HK-2 (cell line): ENCODE data around the gene BLNK.
"Not testable (repeated sequence)": the region's sequence is repeated elsewhere in the genome, so short reads cannot be mapped to it uniquely, and the experiment has no call there.

Source experiments
- DNase-seq: peaks from one replicate; pipeline ENCODE4 v3.0.0-alpha.2; 2018; ENCODE audit not compliant: unreplicated experiment

The BLNK gene

DNA sequence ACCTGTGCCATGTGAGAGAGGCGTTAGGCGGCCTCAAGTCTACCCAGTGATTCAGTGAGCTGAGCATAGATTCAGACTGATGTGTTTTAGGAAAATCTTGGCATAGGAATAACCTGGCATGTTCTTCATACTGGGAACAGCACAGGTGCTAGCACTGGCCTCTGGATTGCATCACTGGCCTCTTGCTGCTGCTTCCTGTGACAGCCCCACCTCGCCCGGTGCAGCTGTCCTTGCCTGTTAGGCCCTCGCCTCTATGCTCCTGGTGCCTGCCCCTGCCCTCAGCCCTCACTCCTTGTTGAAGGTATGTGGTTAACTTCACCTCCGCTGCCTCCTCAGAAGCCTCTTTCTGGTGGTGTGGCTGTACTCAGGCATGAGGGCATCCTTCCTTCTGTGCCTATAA, 46.2 kb downstream of the BLNK start:
- no peak for DNase-seq

DNA sequence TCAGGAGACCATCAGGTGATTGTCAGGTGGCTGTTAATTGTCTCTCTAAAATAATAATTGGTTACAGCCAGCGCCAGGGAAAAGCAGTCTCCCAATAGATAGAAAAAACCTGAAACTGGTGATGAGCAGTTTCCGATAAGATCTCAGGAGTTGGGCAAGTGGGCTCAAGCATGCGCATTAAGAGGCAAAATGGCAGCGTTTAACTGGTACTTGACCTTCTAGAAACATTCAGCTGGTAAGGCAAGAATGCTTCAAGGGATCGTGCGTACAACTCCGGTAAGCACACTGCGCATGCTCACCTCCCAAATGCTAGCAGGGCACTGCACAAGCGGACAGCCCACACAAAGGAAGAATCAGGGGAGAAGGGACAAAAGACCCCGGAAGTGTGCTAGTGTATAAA, 48.5 kb downstream of the BLNK start:
- DNase-seq, result no peak

DNA sequence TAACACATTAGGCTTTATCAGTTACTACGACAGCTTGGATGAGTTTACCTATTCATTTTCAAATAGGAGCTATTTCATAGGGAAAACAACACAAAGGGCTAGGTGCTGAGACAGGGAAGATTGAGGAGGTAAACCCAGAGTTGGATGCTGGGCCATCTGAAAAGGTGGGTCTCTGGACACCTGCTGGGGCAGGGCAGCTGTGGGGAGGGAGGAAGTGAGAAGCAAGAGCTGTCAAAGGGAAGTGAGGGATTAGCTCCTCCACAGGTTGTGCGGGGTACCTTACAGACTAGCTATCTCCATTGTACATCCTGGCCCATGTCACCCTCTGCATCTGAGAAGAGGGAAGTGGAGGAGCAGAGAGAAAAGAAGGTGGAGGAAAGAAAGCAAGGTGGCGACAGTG, 48.9 kb downstream of the BLNK start:
- DNase-seq, result no peak

DNA sequence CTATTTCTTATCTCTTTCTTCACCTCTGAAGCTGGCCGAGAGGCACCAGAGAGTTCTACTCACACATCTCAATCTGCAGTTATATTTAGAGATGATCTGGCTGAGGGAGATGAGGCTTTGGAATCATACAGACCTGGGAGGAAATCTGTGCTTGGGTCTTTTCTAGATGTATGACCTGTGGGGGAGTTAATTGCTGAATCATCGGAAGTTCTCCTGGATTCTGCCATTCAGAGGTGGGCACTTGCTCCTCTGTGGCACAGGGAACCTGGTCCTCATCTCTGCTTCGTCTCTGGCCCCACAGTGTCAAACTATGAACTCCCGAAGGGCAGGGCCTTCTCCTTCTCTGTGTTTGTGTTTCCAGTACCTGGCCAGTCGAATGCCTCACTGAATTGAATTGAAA, 52.5 kb downstream of the BLNK start:
- DNase-seq, result no peak

DNA sequence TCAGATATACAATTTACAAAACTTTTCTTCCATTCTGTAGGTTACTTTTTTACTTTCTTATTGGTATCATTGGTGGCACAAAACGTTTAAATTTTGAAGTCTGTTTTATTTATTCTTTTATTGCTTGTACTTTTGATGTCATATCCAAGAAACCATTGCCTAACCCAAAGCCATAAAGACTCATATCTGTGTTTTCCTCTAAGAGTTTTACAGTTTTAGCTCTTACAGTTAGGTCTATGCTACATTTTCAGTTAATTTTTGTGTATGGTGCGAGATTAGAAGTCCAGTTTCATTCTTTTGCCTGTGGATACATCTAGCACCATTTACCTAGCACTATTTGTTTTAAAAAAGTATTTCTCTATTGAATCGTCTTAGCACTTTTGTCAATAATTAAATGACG, 53.7 kb downstream of the BLNK start:
- no peak for DNase-seq

DNA sequence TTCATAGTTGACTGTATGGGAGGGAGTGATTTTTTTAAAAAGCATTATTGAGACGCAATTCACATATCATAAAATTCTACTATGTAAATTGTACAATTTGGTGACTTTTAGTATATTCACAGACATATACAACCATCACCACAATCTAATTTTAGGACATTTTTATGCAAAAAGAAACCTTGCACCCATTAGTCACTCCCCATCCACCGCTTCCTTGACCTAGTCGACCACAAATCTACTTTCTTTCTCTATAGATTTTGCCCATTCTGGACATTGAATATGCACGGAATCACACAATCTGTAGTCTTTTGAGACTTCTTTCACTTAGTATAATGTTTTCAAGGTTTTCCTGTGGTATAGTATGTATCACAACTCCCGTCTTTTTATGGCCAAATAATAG, 54.6 kb downstream of the BLNK start:
- no peak for DNase-seq

DNA sequence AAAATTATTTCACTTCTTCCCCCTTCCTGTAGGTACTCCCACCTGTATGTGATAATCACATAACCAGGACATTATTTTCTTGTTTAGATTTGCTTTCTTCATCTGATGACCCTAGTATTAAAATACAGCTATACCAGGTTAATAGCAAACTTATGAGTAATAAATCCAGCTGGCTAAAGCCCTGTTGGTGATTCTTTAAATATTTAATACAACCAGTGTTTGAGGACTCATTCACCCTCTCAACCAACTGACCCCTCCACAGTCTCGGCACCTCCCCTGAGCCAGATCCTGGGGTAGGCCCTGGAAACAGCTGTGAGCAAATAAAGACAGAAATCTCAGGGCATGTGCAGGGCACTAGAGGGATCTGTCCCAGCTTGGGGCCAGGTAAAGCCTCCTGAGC, 58.5 kb downstream of the BLNK start:
- DNase-seq, result no peak

DNA sequence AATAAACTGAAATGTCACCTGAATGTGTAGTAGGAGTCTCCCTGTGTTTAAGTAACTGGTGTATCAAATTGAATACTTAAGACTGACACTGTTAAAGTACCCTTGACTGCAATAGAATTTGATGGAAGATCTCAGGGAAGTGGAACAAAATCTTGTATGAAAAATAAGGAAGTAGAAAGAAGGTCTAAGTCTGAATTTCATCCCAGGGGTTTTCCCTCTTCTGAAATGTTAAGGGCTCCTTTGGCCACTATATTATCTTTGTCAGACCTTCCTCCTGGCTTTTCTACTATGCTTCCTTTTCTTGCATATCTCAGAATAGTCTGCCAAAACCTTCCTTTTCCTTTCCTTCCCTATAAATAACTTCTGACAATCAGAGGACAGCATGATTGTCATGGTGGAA, 59.6 kb downstream of the BLNK start:
- DNase-seq, result no peak

DNA sequence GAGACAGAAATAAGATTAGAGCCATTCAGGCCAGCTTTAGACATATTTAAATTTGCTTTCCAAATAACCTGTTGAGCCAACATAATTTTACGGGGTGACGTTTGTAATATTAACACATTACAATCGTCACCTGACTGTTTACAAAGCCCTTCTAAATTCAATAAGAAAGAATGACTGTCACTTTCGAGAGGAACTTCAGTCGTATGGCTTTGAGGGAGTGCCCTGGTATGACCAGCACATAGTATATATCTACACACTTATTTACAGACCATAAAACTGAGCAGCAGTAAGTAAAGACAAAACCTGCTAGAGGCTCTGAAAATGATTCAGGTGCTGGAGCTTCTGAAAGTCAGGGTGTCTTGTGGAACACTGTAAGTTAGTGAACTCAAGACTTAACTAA, 62.4 kb downstream of the BLNK start:
- no peak for DNase-seq

DNA sequence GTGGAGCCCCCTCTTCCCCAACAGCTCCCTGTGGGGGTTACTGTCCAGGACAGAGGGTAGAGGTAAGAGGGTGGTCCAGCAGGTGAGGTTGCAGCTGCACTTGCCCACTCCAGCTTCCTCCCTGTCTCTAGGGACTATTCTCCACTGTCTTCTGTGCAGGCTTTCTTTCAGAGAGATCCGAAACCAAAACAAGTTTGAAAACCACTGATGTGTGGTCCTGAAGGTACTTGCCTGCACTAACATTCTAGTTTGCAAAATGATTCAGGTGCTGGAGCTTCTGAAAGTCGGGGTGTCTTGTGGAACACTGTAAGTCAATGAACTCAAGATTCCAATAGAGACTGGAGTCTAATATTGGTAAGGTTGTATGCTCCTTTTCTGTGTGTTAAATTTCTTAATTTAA, 63.1 kb downstream of the BLNK start:
- DNase-seq, result no peak

DNA sequence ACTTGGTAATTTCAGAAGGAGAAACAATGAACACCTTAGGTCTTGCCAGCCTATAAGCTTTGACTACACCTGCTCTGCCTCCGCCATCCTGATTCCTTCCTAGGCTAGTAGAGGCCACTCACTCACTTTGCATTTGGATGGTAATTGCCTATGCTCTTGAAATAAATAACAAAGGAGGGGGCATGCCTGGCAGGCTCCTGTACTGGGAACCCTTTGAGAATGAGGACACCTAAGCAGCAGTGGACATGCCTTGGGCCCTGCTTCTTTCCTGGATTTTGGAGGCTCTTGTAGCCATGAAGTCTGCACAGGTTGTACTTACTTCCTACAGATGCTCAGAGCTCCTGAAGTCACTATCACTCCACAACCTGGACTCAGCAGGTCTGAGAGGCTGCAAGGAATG, 65.8 kb downstream of the BLNK start:
- no peak for DNase-seq

DNA sequence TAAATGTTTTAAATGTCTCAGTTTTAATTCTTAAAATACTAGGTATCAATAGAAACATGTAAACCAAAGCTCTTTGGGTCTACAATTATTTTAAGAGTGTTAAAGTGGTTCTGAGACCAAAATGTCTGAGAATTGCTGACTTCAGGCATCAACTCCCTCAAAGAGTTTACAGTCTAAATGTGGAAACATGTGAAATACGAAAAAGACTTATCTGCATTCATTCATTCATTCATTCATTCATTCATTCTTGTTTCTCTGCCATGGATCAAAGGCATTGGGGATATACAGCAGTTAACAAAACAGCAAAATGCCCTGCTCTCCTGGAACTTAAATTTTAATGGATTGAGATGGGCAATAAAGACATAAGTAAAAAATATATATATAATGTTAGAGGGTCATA, 69.8 kb downstream of the BLNK start:
- DNase-seq, result no peak

DNA sequence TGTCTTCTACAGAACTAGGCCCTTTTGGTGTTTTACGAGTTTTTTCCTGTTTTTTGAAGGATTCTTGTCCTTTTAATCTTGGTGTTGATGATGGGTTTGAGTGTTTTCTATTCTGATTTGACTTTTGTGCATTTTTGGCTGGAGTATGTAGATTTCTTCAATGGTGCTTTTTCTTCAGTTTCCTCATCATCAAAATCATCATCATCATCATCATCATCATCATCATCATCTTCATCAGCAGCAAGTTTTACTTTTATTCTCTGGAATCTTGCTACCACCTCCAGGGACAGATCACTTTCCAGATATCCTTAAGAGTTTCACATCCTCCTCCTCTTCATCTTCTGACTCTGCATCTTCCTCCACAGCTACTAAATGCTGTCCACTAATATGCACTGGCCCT, 81.9 kb downstream of the BLNK start:
- DNase-seq, result not testable (repeated sequence)

DNA sequence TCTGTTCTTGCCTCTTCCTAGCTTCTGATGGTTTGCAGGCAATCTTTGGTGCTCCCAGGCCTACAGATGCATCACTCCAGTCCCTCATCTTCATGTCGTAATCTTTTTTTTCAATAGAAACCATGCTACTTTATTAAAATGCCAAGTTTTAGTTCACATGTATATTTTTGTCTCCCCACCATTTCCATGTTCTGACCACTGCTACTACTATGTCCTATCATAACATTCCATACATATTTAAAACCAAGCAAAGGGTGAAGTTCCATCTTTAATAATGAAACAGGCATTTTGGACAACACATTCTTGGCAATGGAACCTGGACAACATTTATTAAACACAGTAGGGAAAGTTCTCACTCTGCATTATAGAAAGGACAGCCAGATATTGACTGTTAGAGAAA, 82.5 kb downstream of the BLNK start:
- DNase-seq, result no peak

DNA sequence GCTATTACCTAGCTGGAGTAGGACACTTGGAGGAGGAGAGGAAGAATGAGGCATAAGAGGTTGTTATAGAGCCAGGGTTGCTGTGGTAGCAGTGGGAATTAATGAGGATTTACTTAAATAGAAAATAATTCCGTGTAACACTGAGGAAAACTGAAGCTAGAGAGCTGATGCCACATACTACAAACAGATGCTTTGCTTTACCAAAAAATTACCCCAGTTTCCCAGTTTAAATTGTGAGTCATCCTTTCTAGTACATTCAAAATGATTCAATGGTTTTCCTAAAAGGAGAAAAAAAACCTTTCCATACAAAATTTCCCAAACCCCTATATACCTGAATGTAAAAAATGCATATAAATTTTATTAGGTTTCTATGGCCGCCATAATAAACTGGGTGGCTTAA, 82.9 kb downstream of the BLNK start:
- DNase-seq, result no peak

DNA sequence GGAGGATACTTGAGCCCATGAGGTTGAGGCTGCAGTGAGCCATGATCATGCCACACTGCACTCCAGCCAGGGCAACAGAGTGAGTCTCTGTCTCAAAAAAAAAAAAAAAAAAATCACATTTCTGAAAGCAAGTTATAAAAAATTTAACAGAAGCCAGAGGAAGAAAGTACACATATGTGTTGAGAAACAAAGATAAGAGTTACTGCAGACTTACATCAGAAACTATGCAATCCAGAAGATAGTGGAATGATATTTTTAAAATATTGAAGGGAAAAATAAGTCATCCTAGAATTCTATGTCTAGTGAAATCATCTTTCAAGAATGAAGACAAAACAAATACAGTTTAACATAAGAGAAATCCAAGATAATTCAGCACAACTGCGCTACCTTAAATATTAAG, 94.4 kb downstream of the BLNK start:
- no peak for DNase-seq

DNA sequence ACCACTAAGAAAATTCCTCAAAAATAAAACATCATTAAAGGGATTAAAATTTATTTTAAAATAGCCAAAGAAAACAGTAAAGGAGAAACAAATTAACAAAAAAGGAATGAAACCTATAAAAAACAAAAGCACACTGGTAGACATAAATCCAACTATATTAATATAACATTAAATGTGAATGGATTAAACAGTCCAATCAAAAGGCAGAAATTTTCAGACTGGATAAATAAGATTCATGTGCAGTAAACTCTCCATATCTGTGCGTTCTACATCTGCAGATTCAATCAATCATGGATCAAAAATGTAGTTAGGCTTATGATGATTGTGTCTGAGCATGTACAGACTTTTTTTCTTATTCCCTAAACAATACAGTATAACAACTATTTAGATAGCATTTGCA, 98.7 kb downstream of the BLNK start:
- no peak for DNase-seq

DNA sequence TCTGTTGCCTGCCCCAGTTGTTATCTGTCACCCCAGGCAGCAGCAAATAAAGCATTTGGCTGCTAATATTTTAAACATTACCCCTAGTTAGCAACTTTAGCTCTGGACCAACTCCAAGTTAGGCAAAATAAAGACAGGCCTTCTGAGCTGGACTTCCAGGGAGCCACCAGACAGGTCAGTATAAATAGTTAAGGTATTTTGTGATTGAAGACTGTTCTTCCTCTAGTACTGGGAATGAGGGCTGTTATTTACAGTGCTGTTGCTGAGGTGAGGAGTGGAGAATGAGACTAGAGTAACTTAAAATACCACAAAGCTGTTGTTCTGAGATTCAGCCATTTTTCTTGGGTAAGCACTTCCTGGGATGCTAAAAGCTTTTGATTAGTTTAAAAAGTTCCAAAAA, 101.1 kb downstream of the BLNK start:
- DNase-seq, result no peak

DNA sequence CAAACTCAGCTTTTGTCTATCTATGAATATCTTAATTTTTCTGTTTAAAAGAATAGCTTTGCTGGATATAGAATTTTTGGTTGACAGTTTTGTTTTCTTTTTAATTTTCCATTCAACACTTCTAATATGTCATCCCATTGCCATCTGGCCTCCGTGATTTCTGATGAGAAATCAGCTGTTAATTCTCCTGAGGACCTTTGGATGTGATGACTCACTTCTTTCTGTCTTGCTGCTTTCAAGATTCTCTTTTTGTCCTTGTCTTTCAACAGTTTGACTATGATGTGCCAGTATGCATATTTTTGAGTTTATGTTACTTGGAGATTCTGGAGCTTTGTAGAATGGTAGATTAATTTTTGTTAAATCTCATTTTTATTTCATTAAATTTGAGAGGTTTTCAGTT, 102.8 kb downstream of the BLNK start:
- no peak for DNase-seq

DNA sequence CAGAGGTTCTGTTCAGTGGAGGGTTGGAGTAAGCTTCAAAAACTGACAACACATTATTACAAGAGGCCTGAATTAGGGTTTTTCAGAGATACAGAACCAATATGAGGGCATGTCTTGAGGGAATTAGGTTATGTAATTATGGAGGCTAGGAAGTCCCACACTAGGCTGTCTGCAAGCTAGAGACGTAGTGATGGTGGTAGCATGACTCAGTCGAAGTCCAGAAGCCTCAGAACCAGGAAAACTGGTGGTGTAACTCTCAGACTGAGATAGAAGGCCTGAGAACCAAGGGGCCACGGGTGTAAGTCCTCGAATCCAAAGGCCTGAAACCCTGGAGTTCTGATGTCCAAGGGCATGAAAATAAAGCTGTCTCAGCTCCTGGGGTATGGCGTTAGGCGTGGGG, 105.6 kb downstream of the BLNK start:
- no peak for DNase-seq

DNA sequence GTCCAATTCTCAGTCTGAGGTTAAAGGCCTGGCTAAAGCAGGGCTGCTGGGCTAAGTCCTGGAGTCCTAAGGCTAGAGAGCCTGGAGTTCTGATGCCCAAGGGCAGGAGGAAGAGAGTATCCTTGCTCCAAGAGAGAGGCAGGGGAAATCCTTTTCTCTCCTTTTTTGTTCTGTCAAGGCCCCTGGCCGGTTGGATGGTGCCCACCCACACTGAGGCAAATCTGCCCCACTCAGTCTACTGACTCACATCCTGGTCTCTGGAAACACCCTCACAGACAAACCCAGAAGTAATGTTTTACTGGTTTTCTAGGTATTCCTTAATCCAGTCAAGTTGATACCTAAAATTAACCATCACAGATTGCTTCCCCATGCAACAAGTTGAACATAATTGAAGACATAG, 118.3 kb downstream of the BLNK start:
- peak; percentile 24 for DNase-seq

DNA sequence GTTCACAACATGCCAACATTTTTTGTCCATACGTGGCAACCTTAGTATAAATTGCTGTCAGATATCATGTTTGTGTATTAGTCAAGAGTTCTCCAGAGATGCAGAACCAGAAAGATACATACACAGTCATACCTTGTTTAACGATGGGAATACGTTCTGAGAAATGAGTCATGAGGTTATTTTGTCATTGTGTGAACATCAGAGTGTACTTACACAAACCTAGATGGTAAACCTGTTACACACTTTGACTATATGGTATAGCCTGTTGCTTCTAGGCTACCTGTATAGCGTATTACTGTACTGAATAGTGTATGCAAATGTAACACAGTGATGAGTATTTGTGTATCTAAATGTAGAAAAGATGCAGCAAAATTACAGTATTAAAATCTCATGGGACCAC, 118.9 kb downstream of the BLNK start:
- no peak for DNase-seq
